Measurements from ENCODE around the gene FASLG. TPM values are rescaled to one million over a fixed set of nuclear protein-coding genes. Genes with fewer than 3 reads are reported as not detected.
"Not testable (repeated sequence)": the region's sequence is repeated elsewhere in the genome, so short reads cannot be mapped to it uniquely, and the experiment has no call there.

The FASLG gene
- polyA plus RNA-seq, 4 donors, result 0.14 to 0.26 TPM; not detected in 2

DNA sequence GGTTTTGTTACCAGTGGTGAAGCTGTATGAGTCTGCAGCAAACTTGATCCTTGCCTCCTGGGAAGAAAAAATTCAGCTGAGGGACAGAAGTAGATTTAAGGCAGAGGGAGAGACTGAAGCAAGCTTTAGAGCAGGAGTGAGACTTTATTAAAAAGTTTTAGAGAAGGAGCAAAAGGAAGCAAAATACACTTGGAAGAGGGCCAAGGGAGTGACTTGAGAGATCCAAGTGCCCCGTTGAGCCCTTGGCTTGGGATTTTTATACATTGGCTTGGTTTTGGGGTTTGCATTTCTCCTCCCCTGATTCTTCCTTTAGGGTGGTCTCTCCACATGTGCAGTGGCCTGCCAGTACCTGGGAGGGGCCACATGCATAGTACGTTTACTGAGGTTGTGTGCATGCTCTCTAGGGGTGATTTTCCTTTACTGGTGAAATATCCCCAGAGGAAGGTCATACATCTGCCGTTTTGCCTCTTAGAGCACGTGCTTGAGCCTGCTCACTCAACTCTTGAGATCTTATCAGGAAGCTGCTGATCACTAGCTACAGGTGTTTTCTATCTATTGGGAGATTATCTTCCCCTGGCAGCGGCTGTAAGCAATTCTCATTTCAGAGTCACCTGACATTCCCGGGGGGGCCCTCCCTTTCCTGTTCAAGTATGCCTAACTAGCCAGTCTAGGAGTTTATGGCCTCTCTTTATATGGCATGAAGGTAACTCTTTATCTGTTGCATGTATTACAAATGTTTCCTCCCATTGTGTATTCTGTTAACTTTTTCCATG, 20.3 kb downstream of the FASLG start:
- no peak for DNase-seq (ENCODE audit: low read depth in 4 of 4, low spot score in 3 of 4)

DNA sequence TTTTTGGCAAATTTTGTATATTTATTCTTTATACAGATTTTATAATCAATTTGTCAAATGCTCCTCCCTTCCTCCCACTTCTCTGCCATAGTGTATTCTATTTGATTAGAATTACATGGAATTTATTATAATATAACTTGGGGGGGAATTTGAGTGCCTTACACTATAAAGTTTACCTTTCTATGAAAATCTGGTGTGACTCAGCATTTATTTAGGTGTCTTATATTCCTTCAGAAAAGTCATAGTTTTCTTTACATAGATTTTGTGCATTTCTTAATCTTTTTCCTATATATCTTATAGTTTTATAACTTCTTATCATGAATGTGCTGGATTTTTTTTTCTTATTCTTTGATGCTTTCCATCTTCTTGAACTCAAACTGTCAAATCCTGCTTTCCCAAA, 21.3 kb downstream of the FASLG start:
- no peak for DNase-seq (ENCODE audit: low read depth in 4 of 4, low spot score in 3 of 4)

DNA sequence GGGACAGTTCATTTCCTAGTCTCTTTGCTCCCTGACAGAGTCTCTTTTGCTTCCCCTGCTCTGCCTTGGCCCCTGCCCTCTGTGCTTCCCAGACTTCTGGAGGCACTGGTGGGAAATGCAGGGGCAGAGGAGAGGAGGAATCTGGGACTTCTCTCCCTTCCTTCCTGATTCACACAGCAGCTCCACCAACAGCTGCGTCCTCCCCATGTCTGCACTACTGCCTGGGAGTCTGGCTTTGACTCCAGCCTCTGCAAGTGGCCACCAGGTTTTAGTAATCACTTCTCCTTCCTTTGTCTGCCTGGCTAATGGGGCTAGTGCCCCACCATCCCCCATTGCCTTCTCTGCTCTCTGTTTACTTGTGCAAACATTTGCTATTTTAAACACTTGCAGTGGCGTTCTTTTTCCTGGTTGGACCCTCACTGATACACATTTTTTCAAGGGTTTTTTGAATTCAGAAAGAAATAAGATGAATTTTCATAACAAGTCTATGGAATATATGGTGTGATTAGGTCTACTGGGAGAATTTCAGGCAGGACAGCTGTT, 21.9 kb downstream of the FASLG start:
- no peak for DNase-seq (ENCODE audit: low read depth in 4 of 4, low spot score in 3 of 4)

DNA sequence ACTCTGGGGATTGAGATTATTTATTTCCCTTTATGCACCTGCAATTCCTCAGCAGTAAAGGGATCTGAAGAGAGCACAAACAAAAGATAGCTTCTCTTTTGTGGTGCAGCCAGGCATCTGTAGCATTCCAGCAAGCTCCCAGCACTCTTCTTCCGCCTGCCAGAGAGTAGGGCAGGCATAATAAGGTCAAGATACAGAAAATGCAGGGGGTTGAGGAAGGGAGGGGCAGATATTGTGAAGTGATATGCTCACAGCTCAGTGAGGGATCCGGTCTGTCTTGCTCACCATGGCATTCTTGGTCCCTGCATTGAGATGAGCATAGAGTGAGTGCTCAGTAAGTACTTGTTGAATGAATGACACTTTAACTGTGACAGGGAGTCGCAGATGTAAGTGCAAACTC, 23.9 kb downstream of the FASLG start:
- no peak for DNase-seq (ENCODE audit: low read depth in 4 of 4, low spot score in 3 of 4)

DNA sequence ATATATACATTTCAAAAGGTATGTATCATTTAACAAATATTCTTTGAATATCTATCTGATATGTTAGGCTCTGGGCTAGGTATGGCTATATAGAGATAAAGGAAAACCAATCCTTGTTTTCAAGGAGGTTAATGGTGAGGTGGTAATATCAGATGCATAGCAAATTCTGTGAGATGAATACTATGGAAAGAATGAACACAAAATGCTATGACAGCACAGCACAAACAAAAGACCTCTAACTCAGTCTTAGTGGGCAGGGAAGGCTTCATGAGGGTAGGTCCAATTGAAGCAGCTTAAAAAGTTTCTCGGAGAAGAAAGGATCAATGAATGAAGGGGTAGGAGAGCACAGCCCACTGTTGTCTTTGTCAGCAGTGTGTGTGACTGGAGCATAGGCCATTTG, 27.2 kb downstream of the FASLG start:
- no peak for DNase-seq (ENCODE audit: low read depth in 4 of 4, low spot score in 3 of 4)

DNA sequence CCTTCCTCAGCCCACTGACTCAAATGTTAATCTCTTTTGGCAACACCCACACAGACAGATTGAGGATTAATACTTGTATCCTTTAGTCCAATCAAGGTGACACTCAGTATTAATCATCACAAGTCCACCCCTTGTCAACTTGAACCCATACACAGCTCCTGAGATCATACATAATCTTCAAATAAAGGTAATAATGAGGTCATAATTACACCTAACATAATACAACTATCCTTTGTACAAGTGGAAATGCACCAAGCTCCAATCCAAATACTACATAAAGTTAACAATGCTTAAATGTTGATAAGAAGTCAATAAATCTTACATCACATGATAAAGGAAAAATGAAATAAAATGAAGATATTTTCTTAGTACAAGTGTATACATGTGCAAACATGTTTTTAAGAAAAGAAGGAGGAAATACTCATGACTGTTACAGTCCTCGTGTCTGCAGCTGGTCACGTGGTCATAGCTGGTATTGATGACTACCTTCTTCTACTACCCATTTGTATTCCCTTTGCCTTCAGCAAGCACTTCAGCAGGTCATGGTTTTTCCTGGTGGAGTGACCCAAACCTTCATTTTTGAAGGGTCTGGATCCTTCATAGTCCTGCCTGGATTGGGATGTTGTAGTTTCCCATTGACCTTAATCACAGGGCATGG, 29.7 kb downstream of the FASLG start:
- DNase-seq (ENCODE audit: low read depth in 4 of 4, low spot score in 3 of 4), result not testable (repeated sequence)

DNA sequence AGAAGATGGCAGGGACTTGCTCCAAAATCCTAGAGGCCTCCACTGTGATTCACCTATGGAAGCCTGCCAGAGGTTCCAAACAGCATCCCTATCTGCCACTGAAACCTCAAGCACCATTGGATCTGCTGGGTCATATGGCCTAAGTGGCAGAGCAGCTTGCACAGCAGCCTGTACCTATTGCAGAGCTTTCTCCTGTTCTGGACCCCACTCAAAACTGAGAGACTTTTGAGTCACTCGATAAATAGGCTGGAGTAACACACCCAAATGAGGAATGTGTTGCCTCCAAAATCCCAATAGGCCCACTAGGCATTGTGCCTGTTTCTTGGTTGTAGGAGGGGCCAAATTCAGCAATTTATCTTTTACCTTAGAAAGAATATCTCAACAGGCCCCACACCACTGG, 32.0 kb downstream of the FASLG start:
- not testable (repeated sequence) for DNase-seq (ENCODE audit: low read depth in 4 of 4, low spot score in 3 of 4)

DNA sequence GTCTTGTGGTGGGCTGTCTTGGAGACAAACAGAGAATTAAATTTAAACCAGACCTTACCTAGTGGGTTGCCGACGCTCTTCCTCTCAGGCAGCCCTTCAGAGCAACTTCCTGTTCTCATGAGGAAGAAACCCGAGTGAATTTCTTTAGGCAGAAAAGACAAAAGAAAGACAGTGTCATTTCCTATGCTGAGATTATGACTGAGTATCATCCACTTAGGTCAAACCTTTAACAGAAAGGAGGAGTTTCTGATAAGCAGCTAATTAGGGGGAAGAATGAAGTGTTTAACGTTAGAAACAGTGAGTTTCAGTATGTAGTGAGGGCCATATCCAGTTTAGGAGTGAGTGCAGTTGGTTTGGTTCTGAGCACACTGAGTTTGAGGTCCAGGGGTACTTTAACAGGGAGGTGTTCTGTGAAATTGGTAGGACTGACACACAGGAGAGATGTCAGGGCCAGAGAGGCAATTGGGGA, 38.7 kb downstream of the FASLG start:
- no peak for DNase-seq (ENCODE audit: low read depth in 4 of 4, low spot score in 3 of 4)

DNA sequence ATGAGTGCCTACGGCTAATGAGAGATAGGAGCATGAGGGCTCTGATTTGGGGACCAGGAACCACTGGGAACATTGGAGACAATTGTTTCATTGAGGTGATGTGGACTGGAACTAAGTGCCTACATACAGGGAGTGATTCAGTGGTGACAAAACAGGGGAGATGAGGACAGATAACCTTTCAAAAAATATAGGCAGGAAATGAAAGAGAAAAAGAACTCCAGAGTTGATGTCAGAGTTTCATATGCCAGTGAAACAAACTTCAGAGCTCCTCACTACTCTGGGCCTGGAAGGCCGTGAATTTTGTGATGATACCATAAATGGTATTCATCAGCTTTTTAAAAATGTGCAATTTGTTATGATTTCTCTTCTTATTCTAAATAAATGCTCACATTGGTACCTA, 39.3 kb downstream of the FASLG start:
- DNase-seq (ENCODE audit: low read depth in 4 of 4, low spot score in 3 of 4), result no peak

DNA sequence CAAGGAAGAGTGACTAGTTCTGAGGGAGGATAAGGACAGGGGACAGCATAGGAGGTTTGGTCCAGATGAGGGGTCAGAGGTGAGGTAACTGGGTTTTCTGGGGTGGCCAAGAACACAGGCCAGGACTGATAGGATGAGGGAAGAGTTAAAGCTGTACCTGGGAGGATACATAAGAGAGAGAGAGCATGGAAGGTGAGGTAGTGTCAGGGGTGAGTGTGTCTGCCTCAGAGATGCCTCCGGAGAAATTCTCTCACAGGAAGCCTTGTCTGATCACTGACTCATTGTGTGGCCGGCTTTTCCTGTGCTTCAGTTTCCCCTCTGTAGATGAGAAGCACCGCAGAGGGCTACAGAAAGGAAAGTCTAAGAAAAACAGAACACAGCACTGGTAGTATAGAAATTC, 40.2 kb downstream of the FASLG start:
- DNase-seq (ENCODE audit: low read depth in 4 of 4, low spot score in 3 of 4), result no peak

DNA sequence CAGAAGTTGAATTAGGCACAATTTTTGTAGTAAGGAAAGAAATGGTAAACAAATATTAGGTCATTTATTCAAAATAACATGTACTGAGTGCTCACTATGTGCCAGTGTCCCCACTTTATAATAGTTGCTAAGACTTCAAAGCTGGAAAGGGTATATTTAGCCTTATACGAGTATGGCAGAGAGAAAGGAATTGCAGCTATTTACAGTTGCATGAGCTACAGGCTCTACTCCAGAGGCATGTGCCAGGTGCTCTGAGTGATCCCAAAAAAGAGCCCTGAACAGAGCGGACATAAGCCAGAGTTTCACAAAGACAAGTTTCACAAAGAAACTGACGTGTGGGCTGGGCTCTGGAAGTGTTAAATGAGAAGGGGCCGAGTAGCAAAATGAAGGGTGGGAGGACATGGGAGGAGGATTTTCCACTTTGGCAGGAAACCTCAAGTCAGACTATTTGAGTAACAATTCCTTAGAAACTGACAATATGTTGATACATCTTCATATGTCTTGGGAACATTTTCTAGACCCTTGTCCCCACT, 40.9 kb downstream of the FASLG start:
- DNase-seq (ENCODE audit: low read depth in 4 of 4, low spot score in 3 of 4), result no peak

DNA sequence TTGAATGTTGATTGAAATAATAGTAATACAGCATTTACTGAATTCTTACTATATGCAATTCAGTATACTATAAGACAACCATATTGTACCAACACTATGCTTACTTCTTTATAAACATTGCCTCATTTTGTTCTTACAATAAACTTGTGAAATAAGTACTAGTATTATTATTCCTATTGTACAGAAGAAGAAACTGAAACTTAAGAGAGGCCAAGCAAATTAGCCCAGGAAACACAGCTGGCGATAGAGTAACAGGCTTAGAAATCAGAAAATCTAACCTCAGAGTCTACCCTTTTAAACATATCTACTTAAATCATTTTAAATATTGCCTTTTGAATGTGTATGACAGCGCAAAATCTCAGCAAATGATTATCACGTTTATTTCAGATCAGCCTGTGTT, 41.7 kb downstream of the FASLG start:
- no peak for DNase-seq (ENCODE audit: low read depth in 4 of 4, low spot score in 3 of 4)

DNA sequence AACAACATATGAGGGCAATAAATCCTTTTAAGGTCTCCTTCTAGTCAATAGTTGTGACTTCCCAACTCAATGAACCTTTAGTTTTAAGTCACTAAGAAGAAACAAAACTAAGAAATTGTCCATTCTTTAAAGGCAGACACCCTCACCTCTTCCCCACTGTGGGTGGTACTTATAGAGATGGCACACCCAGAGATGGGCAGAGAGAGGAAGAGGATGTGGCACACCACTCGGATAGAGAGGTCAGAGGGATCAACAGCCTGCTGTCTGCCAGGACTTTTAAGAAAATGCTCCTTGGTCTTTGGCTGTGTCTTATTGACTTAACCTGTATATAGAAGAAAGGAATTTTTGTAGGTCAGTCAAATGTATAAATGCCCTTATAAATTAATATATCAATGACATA, 45.1 kb downstream of the FASLG start:
- DNase-seq (ENCODE audit: low read depth in 4 of 4, low spot score in 3 of 4), result no peak

DNA sequence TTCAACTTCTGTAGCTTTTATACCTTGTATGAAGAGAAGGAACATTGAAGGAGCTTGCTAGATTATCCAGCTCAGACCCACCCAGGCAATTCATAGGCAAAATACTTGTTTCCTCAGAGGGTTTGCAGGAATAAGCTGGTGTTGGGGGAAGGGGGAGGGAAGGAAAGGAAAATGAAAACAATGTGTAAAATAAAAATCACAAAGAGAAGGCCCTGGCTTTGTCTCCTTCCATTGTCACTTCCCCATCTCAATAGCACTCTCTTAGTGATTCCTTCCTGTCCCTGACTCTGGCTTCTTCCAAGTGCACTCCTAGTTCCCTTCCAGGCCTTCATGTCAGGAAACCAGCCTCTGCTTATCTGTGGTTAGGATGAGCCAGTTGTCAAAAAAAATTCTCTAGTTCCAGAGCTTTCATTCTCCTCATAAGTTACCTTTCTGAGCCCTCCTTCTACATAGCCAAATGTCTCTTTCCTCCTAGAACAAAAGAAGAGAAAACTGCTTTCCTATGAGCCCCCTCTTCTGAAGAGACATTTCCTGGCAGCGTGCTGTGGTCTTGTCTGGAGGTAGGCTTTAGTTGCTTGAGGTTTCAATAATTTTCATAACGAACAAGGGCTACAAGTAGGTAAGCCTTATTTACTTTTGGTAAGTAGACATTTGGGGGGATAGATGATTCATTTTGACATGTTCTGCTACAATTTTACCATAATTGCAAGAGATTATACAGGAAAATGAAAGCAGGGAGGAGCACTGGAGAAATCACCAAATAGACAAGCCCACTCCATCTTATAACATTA, 45.7 kb downstream of the FASLG start:
- DNase-seq (ENCODE audit: low read depth in 4 of 4, low spot score in 3 of 4), result no peak

DNA sequence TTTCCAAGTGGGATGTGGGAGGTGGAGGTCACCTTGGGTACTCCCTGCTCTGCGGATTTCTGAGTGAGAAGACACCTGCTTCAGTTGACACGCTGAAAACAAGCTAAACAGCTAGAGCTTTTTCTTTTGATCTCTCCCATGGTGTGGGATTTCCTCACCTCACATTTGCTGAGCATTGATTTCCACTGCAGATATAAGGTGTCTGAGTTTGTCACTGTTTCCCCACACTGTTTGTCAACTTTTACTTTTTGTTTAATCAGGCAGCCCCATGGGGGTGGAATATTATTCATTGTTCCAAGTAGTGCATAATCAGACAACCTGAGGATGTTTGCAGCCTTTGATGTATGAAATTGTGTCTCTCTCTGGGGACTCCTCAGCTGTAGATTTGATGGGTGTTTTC, 49.5 kb downstream of the FASLG start:
- DNase-seq (ENCODE audit: low read depth in 4 of 4, low spot score in 3 of 4), result no peak

DNA sequence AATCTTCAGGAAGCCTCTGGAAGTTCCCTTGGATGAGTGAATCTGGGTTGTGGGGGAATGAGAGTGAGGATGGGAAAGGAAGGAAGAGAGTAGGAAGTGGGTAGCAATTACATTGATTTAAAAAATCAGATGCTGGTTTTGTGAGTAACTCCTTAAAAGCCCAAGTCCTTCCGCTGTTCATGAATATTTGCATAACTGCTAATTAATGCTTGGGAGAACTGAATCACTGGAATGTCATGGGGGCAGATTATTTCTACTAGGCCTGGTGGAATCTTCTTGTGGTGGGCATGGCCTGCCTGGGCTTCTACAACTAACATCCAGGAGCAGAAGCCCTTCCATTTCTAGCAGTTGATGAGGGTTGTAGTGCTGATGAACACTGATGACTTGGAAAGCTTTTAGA, 52.7 kb downstream of the FASLG start:
- DNase-seq (ENCODE audit: low read depth in 4 of 4, low spot score in 3 of 4), result no peak

DNA sequence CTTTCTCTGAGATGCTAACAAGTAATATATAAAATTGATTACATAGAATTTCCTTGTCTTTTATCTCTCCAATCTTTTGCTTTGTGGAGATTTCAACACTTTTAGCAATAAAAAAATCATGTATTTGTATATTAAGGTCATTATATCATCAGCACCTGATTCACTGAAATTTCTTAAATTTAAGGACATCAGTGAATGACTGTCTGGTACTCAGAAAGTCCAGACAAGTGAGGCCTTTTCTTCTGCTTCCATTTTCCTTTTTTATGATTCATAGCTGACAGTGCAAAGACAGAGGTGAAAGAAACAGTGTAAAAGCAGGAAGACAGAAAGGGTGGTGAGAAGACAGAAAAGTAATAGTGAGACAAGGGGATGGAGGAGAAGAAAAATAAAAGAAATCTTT, 54.6 kb downstream of the FASLG start:
- DNase-seq (ENCODE audit: low read depth in 4 of 4, low spot score in 3 of 4), result no peak

All from left renal pelvis (tissue), 4 donors.